NCI-H128 (cell line): ENCODE data around the gene PRKCE.

Experiments used
- DNase-seq: peaks from one replicate; lab custom pipeline; 2025; ENCODE audit not compliant: unreplicated experiment; lab: John Stamatoyannopoulos, UW

The PRKCE gene

GRCh38 chr2:45979065-45979464 is 327.6 kb downstream of the PRKCE start:
- DNase-seq = no peak

- DNase-seq = no peak
Measured at GRCh38 chr2:45980161-45980865, 328.8 kb downstream of the PRKCE start.

DNA sequence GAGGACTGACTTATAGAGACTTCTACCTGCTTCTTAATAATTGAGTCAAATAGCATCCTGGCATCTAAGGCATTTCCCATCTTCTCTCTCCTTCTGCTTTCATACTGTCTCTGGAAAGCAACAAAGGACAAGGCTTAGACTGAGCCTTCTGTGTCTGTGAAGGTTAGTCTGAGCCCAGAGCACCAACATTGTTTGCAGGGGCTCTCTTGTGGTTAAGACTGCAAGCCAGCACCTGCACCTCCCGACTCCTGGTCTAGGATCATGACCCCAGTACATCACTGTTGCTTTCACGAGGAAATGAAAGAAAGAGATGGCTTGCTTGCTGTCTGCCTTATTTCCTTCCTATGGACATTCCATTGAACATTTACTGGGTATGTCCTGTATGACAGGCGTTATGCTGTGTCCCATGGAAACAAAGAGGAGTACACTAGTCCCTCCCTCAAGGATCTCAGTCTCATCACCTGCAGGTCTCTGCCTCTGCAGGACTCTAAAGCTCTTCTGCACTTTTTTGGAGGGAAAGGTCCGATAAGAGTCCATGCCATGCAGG is 330.0 kb downstream of the PRKCE start:
- DNase-seq = no peak

DNA sequence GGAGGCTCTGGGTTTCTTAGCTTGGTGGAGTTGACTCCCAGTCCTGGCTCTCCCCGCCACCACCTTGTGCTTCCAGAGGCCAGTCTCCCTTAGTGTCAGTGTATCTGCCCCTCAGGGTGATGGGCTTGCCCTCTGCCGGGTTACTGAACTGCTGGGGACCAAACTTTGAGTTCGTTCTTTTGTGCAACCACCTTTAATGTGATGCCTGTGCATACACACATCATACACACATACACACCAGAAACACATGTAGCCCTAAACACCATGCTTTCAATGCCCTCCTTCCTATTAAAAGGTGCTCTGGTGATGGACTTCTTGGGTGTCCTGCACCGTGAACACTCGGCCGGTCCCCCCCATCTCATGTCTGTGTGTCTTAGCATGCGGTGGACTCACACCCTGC is 330.6 kb downstream of the PRKCE start:
- no peak for DNase-seq

GRCh38 chr2:45983213-45983612 is 331.7 kb downstream of the PRKCE start:
- DNase-seq = no peak

GRCh38 chr2:45984366-45984765 is 332.9 kb downstream of the PRKCE start:
- no peak for DNase-seq

DNA sequence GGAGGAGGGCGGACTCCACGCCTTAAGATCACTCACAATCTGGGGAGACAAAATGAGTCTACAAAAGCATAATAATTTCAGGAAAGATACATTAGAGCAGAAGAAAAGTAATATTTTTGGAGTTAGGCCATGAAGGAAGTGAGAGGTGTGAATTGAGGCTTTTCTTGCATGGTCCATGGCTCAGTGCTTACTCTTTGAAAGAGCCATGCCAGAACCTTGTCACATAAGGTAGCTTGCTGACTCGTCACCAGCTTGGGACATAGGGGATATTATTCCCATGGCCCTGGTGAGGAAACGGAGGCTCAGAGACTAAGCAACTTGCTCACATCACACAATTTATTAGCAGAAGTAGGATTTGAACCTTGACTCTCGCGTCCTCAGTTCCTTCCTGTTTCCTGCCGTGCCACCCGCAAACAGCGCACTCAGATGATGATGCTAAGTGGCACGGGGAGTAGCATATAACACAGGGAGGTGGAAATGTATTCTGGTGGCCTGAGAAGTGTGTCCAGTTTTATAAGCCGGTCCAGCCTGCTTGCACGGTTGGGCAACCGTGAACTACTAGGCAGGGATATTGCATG is 333.5 kb downstream of the PRKCE start:
- no peak for DNase-seq

DNA sequence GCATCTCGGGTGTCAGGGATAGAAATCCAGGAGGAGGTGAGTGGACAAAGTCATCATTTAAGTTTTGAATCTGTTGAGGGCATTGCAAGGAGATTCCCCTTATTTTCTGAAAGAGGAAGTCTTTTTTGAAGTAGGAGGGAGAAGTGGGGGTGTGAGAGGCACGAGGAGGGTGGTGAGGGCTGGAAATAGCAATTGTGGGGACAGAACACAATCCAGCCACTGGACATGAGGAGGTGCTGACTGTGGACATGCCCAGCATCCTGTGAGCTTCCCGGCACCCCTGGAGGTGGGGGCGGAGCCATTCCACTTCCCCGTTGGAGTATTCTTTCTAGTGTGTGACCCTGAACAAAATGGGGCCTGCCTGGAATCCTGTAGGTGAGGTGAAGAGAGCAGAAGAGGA is 335.0 kb downstream of the PRKCE start:
- no peak for DNase-seq

DNA sequence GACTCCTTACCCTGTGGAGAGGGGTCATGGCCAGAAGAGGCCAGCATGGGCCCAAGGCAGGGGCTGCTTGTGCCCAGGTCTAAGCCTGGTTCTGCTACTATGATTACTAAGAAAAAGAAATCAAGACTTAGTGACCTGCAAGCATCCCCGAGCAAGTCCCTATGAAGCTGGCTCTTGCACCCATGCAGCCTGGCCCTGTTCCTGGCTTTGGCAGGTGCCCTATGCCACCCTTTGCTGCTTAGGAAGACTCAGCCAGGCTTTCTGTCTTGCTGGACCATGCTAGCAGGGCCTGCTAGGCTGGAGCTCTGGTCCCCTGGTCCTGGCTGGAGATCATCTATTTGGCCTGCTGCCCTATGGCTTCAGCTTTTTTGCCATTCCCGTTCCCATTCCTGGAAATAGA is 336.4 kb downstream of the PRKCE start:
- no peak for DNase-seq

- DNase-seq = no peak
Measured at GRCh38 chr2:45988879-45989278, 337.4 kb downstream of the PRKCE start.

DNA sequence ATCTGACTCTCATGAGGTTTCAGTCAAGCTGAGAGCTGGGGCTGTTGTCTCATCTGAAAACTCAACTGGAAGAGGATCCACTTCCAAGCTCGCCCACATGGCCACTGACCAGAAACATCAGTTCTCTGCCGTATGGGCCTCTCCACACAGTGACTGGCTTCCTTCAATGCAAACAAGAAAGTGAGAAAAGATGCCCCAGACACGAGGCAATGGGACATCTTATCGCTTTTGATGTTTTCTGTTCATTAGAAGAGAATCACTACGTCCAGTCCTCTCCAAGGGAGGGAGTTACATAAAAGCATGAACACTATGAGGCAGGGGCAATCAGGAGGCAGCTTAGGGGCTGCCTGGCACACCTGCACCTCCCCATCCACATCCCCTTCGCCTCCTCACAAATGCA is 338.7 kb downstream of the PRKCE start:
- no peak for DNase-seq

DNA sequence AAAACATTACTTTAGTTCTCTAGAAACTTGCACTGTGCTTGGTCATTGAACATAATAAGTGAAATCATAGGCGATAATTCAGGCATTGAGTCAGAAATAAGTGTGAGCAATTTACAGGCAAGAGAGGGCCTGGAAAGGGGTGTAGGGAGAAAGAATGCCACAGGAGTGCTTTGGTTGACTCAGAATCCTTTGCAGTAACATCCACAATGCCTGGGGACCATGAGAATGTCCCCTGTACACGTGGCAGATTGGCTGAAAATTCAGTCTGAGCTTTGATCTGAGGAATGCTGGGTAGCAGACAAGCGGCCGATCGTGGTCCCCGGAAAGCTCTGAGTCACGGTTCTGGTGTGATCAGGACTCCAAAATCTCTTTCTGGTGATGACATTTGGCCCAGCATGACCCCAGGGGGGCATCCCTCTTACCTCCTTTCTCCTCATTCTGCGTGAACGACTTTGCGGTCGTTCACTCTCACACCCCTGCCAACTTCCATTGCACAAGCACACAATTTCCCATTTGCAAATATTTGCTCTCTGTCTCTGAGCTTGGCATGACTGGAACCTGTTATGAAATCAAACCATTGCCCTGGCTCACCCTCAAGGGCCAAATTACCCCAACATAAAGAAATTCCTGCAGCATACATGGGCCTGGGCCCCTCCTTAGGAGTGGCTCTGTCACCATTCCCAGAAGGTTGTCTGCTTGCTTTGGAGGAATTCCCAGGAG is 340.7 kb downstream of the PRKCE start:
- no peak for DNase-seq

DNA sequence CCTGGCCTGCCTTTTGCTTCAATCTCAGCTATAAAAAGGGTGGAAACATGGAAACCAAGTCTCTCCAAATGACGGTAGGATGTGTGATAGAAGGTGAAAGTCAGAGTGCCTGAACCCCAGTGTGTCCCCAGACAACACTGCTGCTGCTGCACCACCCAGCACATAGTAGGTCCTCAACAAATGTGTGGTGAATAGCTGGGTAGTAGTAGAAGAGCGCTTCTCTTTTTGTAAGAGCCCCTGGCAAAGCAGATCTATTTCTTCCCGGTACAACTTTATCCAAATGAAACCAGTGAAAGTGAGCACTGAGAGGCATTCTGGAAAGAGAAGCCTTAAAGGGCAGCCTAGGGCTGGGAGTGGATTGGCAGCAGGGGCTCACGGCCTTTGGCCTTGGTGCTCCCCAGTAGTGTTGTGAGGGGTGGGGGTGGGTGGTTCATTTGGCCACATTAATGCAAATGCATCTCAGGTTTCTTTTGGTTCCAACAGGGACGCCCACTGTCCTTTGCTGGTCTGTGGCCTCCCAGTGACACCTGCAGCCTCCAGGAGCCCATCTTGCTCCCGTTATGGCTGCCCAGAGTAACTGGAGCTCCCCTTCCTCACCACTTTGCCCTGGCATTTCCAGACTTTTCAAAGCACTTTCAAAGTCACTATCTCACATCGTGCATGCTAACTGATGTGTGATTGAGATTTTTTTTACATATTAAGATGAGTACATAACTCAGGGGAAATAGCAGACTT is 341.4 kb downstream of the PRKCE start:
- DNase-seq = no peak

- DNase-seq = peak; percentile 8
Measured at GRCh38 chr2:45993476-45993991, 342.1 kb downstream of the PRKCE start.

DNA sequence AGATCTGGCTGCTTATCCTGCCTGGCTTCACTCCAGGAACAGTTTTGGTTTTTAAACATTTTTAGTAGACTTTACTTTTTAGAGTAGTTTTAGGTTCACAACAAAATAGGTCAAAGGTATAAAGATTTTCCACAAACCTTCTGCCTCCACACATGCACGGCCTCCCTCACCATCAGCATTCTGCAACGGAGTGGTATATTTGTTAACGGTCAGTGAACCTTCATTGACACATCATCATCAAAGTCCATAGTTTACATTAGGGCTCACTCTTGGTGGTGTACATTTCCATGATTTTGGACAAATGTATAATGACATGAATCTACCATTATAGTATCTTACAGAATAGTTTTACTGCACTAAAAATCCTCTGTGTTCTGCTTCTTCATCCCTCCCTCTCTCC is 342.6 kb downstream of the PRKCE start:
- DNase-seq = no peak

DNA sequence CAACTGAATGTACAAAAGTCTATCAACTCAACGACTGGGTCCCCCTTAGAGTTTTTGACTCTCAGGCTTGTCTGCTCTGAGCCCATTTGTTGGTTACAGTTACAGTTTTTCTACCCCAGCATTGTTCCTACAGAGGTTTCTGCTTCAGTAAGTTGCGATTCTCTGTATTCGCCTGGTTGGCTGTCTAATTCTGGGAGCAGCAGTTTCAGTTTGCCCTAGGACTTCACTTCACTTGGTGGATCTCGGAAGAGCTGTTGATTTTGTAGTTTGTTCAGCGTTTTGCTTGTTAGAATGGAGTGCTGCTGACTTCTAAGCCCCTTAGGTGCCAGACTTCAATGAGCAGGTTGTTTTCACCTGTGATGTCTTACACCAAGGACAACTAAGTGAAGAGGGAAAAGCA is 349.2 kb downstream of the PRKCE start:
- no peak for DNase-seq

- no peak for DNase-seq
Measured at GRCh38 chr2:46001290-46001689, 349.8 kb downstream of the PRKCE start.

GRCh38 chr2:46001741-46002506 is 350.4 kb downstream of the PRKCE start:
- DNase-seq = no peak

- DNase-seq = no peak
Measured at GRCh38 chr2:46002507-46002883, 351.0 kb downstream of the PRKCE start.

DNA sequence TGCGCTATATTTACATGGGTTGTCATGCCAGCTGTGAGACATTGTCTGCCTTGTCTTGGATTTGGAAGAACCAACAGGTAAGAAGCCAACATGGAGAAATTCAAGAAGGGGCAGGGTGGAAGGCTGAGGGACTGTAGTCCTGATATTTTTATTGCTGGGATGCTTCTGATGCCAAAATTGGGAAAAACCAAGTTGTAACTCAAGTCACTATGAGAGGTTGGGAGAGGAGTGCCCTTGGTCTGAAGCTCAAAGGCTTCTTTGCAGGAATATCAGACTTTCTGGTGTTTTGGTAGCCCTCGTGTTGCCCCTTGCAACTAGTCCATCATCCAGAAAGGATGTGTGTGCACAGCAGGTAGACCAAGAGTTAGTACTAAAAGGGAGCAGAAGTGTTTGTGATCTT is 351.5 kb downstream of the PRKCE start:
- DNase-seq = no peak
